ENCODE measurements around the gene SERPINF2.
"Not testable (repeated sequence)": the region's sequence is repeated elsewhere in the genome, so short reads cannot be mapped to it uniquely, and the experiment has no call there.

The SERPINF2 gene

DNA sequence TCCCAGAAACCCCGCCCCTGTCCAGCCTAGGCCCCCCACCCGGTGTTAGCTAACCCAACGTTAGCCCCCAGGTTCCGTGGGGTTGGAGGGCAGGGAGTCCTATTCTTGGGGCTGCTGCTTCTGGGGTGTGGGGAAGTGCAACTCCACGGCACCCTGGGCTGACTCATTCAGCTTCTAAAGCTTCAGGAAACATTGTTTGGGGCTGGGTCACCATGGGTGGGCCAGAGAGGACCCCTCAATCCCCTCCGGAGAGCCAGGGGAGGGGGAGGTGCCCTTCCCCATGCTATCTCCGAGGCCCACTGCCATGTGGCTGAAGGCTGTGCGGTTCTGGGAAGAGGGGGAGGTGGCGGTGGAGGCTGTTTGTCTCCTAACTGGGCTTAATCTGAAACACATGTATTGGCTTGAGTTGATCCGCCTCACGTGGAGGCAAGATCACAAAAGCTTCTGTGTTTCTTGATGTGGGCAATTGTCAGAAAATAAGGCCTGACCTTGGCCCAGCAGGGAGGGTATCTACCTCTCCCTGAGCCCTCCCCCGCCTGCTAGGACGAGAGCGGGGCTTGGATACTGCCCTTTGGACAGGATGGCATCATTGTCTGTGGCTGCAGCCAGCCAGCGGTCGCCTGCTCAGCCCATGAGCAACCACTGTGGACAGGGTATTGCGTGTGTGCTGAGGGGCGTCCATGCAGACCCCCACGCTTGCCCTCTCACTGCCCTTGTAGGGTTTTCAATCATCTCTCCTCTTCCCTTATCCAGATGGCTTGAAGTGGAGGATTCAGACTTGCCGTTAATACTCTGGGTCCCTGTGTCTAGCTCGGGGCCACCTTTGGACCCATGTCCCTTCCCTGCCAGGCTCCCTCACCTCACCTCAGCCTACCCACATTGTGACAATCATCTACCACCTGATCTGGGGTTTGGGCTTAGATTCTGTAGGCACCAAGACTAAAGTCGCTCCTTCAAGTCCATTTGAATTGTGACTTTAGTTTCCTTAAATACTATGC is 20.5 kb downstream of the SERPINF2 start:
- DNase-seq (ENCODE audit: low read depth in 2 of 2), result no peak

DNA sequence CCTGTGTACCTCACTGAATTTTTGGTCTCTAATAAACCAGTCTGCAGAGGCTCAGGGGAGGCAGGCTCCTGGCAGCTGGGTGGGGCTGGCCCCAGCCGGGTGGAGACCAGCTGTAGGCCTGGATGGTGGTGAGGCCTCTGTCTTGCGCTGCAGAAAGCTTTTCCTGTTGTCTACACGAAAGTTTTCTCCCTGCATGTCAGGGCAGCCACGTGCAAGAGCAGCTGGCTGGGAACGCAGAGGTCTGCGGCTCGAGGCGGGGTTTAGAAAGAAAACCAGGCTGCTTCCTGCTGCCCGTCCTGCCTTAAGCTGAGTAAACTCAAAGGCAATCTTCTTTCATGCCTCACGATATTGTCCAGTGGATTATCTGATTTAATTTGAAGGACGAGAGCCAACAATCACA is 21.6 kb downstream of the SERPINF2 start:
- peak; percentile 12 to 29 for DNase-seq (ENCODE audit: low read depth in 2 of 2)

DNA sequence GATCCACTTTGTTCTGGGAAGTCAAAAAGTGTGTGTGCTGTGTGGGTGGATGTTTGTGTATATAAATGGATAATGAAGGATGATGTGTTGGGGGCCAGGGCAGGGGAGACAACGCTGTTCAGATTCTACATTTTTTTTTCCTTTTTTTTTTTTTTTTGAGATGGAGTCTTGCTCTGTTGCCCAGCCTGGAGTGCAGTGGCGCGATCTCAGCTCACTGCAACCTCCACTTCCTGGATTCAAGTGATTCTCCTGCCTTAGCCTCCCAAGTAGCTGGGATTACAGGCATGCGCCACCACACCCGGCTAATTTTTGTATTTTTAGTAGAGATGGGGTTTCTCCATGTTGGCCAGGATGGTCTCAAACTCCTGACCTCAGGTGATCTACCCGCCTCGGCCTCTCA is 22.0 kb downstream of the SERPINF2 start:
- DNase-seq (ENCODE audit: low read depth in 2 of 2), result not testable (repeated sequence)

DNA sequence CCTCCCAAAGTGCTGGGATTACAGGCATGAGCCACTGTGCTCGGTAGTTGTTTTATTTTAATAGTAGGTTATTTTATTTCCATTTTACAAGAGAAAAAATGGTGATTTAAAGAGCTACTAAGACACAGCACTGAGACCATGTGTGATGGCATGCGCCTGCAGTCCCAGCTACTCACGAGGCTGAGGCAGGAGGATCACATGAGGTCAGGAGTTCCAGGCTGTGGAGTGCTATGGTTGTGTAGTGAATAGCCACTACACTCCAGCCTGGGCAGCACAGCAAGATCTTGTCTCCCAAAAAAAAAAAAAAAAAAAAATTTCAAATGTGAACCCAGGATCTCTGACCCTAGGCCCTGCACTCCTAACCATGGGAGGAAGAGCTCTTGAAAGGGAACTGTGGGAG is 22.9 kb downstream of the SERPINF2 start:
- no peak for DNase-seq (ENCODE audit: low read depth in 2 of 2)

DNA sequence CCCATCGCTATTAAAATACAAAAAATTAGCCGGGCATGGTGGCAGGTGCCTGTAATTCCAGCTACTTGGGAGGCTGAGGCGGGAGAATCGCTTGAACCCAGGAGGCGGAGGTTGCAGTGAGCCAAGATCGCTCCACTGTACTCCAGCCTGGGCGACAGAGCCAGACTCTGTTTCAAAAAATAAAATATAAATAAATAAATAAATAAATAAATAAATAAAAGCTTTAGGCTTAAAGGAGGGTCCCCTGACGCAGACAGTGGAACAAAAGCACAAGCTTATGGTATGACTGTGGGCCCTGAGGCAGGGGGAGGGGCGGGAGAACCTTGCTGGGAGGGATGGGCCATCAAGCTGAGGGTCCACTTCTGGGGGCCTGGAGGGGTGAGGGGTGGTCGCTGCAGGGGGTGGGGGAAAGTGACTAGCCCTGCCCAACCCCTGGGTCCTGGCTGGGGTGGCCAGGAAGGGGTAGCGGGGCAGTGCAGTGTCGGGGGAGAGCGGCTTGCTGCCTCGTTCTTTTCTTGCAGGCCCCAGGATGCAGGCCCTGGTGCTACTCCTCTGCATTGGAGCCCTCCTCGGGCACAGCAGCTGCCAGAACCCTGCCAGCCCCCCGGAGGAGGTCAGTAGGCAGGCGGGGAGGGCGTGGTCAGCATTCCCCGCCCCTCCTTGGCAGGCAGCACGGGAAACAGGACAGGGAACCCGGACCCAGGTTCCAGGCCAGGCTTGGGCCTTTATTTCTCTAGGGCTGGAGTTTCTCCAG is 23.9 kb downstream of the SERPINF2 start:
- DNase-seq (ENCODE audit: low read depth in 2 of 2), result no peak

DNA sequence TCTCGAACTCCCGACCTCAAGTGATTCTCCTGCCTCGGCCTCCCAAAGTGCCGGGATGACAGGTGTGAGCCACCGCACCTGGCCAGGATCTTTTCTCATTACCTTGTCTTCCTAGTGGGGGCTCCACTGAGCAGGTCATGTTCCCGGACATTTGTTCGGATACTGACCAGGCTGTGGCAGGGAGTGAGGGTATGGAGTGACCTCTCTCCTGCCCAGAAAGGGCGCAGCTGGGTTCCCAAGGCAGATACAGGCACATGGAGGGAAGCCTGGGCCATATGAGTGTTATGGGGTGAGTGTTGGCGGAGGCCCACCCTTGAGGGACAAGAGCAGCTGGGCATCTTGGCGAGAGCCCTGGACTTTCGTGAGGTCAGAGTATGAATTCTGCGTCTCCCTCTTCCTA is 24.7 kb downstream of the SERPINF2 start:
- no peak for DNase-seq (ENCODE audit: low read depth in 2 of 2)

DNA sequence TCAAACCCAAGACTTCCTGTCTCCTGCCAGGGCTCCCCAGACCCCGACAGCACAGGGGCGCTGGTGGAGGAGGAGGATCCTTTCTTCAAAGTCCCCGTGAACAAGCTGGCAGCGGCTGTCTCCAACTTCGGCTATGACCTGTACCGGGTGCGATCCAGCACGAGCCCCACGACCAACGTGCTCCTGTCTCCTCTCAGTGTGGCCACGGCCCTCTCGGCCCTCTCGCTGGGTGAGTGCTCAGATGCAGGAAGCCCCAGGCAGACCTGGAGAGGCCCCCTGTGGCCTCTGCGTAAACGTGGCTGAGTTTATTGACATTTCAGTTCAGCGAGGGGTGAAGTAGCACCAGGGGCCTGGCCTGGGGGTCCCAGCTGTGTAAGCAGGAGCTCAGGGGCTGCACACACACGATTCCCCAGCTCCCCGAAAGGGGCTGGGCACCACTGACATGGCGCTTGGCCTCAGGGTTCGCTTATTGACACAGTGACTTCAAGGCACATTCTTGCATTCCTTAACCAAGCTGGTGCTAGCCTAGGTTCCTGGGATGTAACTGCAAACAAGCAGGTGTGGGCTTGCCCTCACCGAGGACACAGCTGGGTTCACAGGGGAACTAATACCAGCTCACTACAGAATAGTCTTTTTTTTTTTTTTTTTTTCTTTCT is 27.3 kb downstream of the SERPINF2 start:
- DNase-seq (ENCODE audit: low read depth in 2 of 2), result no peak

DNA sequence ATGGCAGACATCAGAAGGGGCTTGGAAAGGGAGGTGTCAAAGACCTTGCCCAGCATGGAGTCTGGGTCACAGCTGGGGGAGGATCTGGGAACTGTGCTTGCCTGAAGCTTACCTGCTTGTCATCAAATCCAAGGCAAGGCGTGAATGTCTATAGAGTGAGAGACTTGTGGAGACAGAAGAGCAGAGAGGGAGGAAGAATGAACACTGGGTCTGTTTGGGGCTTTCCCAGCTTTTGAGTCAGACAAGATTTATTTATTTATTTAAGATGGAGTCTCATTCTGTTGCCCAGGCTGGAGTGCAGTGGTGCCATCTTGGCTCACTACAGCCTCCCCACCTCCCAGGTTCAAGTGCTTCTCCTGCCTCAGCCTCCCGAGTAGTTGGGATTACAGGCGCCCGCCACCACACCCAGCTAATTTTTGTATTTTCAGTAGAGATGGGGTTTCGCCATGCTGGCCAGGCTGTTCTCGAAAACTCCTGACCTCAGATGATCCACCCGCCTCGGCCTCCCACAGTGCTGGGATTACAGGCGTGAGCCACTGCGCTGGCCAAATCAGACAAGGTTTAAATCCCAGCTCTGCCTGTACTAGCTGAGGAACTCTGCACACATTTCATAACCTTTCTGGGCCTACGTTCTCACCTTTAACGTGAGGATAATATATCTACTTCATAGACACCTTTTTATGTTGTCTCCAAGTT is 30.5 kb downstream of the SERPINF2 start:
- not testable (repeated sequence) for DNase-seq (ENCODE audit: low read depth in 2 of 2)

DNA sequence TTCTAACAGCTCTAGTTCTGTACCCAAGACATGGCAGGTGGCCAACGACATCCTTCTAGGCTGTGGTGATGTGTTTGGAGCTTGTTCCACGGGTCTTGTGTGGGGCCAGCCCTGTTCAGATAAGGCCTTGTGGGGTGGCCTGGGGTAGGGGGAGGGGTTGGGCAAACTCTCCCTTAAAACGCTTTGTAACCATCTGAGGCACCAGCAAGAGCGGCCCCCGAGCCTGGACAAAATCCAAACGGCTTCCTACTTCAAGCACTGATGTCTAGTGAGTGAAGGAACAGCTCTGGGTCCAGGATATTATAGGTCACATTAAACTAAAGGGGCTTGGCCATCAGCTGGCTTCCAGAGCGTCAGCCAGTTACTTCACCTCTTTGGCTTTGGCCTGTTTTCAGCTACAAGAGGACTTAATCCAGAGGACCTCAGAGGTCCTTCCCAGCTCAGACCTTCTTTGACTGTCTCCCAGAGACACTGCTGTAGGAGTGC is 31.1 kb downstream of the SERPINF2 start:
- DNase-seq (ENCODE audit: low read depth in 2 of 2), result no peak

DNA sequence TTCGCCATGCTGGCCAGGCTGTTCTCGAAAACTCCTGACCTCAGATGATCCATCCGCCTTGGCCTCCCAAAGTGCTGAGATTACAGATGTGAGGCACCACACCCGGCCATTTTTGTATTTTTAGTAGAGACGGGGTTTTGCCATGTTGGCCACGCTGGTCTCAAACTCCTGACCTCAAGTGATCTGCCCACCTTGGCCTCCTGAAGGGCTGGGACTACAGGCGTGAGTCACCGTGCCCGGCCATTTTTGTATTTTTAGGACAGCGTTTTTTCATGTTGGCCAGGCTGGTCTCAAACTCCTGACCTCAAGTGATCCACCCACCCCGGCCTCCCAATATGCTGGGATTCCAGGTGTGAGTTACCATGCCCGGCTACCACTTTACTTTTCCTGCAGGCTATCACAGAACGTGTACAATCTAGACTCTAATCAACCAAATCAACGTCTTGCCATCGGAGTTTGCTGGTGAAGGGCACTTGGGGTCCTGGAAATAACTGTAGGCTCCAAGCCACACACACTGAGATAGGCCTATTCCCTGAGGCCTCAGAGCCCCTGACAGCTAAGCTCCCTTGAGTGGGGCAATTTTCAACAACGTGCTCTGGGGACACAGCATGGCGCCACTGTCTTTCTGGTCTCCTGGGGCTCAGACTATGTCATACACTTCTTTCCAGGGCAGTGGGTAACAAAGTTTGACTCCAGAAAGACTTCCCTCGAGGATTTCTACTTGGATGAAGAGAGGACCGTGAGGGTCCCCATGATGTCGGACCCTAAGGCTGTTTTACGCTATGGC is 31.9 kb downstream of the SERPINF2 start:
- no peak for DNase-seq (ENCODE audit: low read depth in 2 of 2)

DNA sequence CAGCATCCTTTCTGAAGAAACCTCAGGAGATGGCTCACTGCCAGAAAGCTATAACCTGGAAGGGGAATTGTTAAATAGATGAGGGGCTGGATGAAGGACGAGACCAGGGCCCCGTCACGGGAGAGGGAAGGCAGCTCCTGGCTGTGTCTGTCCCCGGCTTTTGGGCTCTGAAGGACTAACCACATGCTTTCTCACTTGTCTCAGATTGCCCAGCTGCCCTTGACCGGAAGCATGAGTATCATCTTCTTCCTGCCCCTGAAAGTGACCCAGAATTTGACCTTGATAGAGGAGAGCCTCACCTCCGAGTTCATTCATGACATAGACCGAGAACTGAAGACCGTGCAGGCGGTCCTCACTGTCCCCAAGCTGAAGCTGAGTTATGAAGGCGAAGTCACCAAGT is 33.7 kb downstream of the SERPINF2 start:
- no peak for DNase-seq (ENCODE audit: low read depth in 2 of 2)

DNA sequence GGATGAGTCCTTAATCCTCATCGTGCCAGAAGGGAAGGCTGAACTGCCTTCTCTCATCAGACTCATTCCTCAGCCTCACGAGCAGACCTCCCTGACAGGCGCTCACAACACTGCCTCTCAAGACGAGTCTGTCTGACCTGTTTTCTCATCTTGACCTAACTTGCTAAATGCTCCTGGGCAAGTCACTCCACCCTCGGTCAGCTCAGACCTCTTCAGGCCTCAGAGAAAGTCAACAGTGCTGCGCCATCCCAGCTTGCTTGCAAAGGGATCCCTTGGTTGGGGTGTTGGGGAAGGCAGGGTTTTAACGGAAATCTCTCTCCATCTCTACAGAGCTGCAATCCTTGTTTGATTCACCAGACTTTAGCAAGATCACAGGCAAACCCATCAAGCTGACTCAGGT is 34.2 kb downstream of the SERPINF2 start:
- DNase-seq (ENCODE audit: low read depth in 2 of 2), result no peak

DNA sequence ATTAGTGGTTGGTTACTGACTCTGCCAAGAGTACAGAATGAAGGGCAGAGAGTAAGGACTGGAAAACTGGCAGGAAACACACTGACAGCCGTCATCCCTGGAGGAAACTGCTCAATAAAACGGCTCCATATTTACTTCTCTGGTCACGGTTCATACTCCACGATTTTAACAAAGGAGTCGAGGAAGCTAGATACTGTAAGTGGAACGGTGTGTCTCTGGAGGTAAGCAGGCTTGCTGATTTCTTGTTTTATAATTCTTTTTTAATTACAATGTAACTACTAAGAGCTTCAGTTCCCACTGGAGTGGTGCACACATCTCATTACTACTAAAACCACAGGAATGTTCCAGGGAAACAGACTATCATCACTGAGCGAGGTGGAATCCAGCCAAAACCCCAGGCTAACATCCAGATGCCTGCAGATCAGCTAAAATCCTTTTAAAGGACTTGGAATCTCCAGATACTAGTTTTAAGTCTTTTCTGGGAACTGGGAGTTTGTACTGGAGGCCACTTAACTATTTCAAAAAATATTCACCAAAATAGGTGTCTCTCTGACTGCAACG is 37.0 kb downstream of the SERPINF2 start:
- DNase-seq (ENCODE audit: low read depth in 2 of 2), result no peak

DNA sequence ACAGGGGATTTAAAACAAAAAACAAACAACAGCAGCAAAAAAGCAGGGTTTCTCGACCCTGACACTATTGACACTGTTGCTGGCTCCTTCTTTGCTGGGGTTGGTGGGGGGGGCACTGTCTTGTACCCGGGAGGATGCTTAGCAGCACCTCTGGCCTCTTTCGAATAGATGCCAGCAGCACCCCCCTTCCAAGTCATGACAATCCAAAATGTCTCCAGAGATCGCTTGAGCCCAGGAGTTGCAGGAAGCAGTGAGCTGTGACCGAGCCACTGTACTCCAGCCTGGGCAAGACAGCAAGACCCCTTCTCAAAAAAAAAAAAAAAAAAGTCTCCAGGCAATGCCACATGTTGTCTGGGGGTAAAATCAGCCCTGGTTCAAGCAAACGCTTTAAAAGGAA is 39.5 kb downstream of the SERPINF2 start:
- DNase-seq (ENCODE audit: low read depth in 2 of 2), result no peak

DNA sequence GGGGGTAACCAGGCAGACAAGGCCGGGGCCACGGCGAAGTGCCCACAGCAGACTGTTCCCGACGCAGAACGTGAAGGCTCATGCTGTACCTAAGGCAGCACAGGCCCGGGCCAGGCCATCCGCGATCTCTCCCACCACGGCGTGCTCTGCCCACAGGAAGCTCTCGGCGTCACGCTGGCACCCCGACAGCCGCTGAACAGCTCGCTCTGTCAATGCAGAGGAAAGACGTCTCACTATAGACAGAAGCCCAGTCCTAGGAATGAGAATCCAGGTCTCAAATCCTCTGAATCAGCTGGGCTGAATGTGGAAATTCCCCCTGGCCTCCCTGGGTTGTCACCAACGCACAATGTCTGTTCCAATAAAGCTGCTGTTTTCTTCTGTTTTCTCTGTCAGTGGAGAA is 40.6 kb downstream of the SERPINF2 start:
- no peak for DNase-seq (ENCODE audit: low read depth in 2 of 2)

DNA sequence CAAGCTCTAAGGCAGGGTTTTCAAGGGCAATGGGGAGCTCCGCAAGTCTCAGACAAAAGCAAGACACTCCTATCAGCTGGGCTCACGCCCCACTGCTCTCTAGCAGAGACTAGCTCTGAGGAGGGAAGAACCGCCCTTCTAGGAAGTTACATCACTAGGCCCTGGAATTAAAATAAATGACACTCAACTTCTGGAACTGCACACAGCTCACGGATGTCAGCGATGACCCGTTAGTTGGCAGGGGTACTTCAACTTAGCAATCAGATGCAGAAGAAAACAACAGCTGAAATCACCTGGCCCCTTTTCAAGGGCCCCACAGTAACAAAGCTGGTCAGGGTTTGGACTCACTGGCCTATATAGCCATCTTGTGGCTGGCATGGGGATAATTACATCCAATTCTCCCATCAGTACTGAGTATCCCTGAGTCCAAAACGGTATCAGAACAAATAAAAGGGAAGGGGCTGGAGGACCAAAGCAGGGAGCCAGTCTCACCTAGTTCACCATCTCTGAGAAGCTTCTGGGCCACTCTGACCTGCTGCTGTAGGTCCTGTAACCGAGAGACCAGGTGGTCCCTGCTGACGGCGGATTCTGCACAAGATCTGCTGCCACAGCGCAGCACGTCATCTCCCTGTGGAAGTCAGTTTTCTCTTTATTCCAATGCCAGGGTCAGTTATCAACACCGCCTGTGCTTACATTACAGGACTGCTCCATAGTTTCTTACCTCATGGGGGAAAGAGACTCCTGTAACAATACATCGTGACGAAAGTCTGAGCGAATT is 41.4 kb downstream of the SERPINF2 start:
- no peak for DNase-seq (ENCODE audit: low read depth in 2 of 2)

DNA sequence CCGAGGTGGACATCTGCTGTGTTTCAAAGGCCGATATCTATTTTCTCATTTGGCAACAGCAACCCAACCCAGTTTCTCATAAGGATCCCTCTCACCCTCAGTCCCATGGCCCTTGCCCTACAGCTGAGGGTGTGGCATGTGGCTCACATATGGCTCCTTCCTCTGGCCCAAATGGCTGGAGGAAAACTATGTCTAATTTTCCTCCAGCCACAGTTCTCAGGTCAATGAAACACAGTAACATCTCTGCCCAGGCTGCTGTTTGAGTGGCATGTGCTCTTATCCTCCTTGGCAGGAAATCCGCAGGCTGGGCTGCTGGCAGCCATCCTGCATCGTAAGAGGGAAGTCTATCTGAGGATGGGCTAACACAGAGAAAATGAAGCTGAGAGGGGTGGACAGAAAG is 43.3 kb downstream of the SERPINF2 start:
- DNase-seq (ENCODE audit: low read depth in 2 of 2), result no peak

DNA sequence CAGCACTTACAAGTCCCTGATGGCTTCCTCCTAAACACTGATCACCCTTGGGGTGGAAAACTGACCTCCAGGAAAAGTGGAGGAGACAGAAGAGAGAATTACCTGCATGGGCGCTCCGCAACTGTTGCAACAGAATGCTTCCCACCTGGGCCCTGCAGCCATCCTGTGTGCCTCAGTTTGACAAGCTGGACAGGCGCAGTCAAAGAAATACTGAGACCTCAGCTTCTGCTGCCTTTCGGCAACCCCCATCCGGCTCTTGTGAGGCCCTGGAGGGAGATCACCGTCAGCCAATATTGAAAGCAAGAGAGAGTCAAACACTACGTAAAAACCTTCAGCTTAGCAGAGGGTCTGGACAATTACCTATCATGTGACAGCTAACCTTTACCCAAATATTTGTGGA is 44.0 kb downstream of the SERPINF2 start:
- no peak for DNase-seq (ENCODE audit: low read depth in 2 of 2)

DNA sequence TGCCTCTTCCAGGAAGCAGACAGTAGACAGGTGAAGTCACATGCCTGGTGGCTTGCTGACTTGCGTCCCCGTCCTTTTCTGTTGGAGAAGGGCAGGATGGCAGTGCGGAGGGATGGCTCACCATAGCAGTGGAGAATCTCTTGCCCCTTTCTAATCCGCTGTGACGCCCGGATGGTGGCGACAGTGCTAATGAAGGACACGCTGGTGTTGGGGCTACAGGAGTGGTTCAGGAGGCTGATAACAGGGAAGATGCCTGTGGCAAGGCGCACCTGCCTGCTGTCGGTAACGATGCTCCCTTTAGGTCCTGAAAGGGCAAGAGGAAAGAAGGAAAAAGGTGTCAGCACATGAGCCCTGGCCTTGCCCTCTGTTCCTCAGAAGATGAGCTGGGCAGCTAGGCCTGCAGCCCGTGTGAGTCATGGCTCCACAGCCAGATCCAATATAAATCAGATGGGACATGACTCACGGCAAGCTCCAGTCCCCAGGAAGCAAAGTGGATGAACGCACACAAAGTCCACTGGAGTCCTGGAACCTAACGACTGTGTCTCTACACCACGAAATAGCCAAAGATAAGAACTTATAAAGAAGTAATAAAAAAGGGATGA is 44.7 kb downstream of the SERPINF2 start:
- no peak for DNase-seq (ENCODE audit: low read depth in 2 of 2)

All from stimulated activated CD8-positive, alpha-beta memory T cell treated with anti-CD3 and anti-CD28 coated beads, Interleukin-7, amount 100 ng/mL, for 4 hours (primary cell).